ENCODE data around the gene PPARGC1A. TPM values are rescaled to one million over a fixed set of nuclear protein-coding genes. Genes with fewer than 3 reads are reported as not detected.

Gene PPARGC1A
- total and polyA plus RNA-seq, 2 experiments from 2014 or later: 0.76 to 3.3 TPM

DNA sequence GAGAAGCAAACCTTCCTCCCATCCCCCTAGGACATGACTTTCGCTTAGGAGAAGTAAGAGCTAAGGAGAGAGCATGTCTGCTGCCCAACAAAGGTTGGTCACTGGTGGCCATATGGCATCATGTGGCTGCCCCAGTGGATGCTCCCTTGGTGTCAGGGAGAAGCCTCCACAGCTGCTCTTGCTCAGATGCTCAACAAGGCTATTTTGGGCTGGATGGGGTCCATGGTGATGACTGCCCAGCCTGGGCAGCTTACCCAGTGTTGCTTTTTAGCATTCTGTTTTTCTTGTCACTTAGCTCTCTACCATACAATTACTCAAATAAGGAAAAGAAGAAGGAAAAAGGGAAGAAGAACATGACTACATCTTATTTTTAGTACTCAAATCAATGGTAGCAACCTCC, 48.9 kb upstream of the PPARGC1A start (continued):
- TF ChIP-seq, protein P1, sequence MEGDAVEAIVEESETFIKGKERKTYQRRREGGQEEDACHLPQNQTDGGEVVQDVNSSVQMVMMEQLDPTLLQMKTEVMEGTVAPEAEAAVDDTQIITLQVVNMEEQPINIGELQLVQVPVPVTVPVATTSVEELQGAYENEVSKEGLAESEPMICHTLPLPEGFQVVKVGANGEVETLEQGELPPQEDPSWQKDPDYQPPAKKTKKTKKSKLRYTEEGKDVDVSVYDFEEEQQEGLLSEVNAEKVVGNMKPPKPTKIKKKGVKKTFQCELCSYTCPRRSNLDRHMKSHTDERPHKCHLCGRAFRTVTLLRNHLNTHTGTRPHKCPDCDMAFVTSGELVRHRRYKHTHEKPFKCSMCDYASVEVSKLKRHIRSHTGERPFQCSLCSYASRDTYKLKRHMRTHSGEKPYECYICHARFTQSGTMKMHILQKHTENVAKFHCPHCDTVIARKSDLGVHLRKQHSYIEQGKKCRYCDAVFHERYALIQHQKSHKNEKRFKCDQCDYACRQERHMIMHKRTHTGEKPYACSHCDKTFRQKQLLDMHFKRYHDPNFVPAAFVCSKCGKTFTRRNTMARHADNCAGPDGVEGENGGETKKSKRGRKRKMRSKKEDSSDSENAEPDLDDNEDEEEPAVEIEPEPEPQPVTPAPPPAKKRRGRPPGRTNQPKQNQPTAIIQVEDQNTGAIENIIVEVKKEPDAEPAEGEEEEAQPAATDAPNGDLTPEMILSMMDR (conservative IDR thresholded peaks at IDR 0.05; ENCODE audit: low read depth in 2 of 2): no peak
- no peak for TF ChIP-seq CREB1 (CRISPR knock-in tag; IDR thresholded peaks at IDR 0.05; ENCODE audit: low read depth)
- no peak for TF ChIP-seq EZH2phosphoT487 (IDR thresholded peaks at IDR 0.05; ENCODE audit: unreplicated experiment)
- TF ChIP-seq ZNF114 (CRISPR knock-in tag; IDR thresholded peaks at IDR 0.05): no peak
- no peak for TF ChIP-seq ZNF331 (CRISPR knock-in tag; IDR thresholded peaks at IDR 0.05; ENCODE audit: low read depth)
- no peak for TF ChIP-seq POLR2AphosphoS5 (IDR thresholded peaks at IDR 0.05; ENCODE audit: low read depth)
- TF ChIP-seq STAT1 (IDR thresholded peaks at IDR 0.05; ENCODE audit: unreplicated experiment): no peak
- TF ChIP-seq JUNB (IDR thresholded peaks at IDR 0.05; ENCODE audit: unreplicated experiment): no peak
- TF ChIP-seq, protein P2, sequence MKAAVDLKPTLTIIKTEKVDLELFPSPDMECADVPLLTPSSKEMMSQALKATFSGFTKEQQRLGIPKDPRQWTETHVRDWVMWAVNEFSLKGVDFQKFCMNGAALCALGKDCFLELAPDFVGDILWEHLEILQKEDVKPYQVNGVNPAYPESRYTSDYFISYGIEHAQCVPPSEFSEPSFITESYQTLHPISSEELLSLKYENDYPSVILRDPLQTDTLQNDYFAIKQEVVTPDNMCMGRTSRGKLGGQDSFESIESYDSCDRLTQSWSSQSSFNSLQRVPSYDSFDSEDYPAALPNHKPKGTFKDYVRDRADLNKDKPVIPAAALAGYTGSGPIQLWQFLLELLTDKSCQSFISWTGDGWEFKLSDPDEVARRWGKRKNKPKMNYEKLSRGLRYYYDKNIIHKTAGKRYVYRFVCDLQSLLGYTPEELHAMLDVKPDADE (IDR thresholded peaks at IDR 0.05): no peak
- no peak for TF ChIP-seq EZH2 (IDR thresholded peaks at IDR 0.05; ENCODE audit: low read depth, unreplicated experiment)
- TF ChIP-seq NANOG (IDR thresholded peaks at IDR 0.05; ENCODE audit: borderline replicate concordance): no peak

DNA sequence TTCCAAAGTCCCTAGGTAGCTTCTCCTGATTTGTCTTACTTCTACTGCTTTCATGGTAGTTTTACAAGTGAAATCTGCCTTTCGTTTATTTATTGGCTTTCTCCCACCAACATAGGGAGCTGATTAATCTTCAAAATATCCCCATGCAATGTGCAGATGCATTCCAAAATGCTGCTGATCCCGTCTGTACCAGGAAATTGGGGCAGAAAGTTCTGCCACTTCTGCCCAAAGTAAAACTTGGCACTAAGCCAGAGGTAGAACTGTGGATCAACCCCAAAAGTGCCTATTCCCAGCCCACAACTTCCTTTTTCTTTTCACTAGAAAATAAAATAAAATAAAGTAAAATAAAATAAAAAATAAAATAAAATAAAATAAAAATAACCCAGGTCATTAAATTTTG, 47.3 kb upstream of the PPARGC1A start:
- Mint-ChIP-seq H3K4me1 (peaks cover 33% of the 10 kb centered on the region), H3K27ac (no peak overlapping the region), H3K4me3 (no peak overlapping the region), H3K27me3 (ENCODE audit: insufficient read depth, low read depth, poor library complexity) (no peaks in the 10 kb centered on the region), H3K9me3 (peaks cover 4% of the 10 kb centered on the region; the same call in 1 of the 3 replicates), H3K36me3 (ENCODE audit: low read depth) (0 out of 3 replicates have a peak, but pooled peaks cover 4% of the 10 kb centered on the region)
- H3F3A ChIP-seq (replicated peaks; ENCODE audit: low read depth): no peaks in the 10 kb centered on the region
- H3K27me3 ChIP-seq (ENCODE audit: insufficient read depth): no peaks in the 10 kb centered on the region
- no peak overlapping the region for H3K4me3 ChIP-seq
- H3K9me2 ChIP-seq (ENCODE audit: insufficient read depth): peaks cover 11% of the 10 kb centered on the region
- H3K4me2 ChIP-seq: no peak overlapping the region
- no peaks in the 10 kb centered on the region for H3K79me2 ChIP-seq (replicated peaks; ENCODE audit: insufficient read depth)
- ATAC-seq (no peak), DNase-seq (ENCODE audit: low spot score) (no peak)
- H3K27ac ChIP-seq (ENCODE audit: low read depth): no peak overlapping the region
- no peaks in the 10 kb centered on the region for H4K20me1 ChIP-seq (replicated peaks; ENCODE audit: insufficient read depth)
- TF ChIP-seq JUNB (IDR thresholded peaks at IDR 0.05; ENCODE audit: unreplicated experiment) (no peak), EZH2phosphoT487 (IDR thresholded peaks at IDR 0.05; ENCODE audit: unreplicated experiment) (no peak), EZH2 (IDR thresholded peaks at IDR 0.05; ENCODE audit: low read depth, unreplicated experiment) (no peak), POLR2AphosphoS5 (IDR thresholded peaks at IDR 0.05; ENCODE audit: low read depth) (no peak), ZNF331 (CRISPR knock-in tag; IDR thresholded peaks at IDR 0.05; ENCODE audit: low read depth) (no peak), NANOG (IDR thresholded peaks at IDR 0.05; ENCODE audit: borderline replicate concordance) (no peak)
- TF ChIP-seq, protein P3, sequence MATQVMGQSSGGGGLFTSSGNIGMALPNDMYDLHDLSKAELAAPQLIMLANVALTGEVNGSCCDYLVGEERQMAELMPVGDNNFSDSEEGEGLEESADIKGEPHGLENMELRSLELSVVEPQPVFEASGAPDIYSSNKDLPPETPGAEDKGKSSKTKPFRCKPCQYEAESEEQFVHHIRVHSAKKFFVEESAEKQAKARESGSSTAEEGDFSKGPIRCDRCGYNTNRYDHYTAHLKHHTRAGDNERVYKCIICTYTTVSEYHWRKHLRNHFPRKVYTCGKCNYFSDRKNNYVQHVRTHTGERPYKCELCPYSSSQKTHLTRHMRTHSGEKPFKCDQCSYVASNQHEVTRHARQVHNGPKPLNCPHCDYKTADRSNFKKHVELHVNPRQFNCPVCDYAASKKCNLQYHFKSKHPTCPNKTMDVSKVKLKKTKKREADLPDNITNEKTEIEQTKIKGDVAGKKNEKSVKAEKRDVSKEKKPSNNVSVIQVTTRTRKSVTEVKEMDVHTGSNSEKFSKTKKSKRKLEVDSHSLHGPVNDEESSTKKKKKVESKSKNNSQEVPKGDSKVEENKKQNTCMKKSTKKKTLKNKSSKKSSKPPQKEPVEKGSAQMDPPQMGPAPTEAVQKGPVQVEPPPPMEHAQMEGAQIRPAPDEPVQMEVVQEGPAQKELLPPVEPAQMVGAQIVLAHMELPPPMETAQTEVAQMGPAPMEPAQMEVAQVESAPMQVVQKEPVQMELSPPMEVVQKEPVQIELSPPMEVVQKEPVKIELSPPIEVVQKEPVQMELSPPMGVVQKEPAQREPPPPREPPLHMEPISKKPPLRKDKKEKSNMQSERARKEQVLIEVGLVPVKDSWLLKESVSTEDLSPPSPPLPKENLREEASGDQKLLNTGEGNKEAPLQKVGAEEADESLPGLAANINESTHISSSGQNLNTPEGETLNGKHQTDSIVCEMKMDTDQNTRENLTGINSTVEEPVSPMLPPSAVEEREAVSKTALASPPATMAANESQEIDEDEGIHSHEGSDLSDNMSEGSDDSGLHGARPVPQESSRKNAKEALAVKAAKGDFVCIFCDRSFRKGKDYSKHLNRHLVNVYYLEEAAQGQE (IDR thresholded peaks at IDR 0.05; ENCODE audit: unreplicated experiment): no peak
- TF ChIP-seq, protein P4, sequence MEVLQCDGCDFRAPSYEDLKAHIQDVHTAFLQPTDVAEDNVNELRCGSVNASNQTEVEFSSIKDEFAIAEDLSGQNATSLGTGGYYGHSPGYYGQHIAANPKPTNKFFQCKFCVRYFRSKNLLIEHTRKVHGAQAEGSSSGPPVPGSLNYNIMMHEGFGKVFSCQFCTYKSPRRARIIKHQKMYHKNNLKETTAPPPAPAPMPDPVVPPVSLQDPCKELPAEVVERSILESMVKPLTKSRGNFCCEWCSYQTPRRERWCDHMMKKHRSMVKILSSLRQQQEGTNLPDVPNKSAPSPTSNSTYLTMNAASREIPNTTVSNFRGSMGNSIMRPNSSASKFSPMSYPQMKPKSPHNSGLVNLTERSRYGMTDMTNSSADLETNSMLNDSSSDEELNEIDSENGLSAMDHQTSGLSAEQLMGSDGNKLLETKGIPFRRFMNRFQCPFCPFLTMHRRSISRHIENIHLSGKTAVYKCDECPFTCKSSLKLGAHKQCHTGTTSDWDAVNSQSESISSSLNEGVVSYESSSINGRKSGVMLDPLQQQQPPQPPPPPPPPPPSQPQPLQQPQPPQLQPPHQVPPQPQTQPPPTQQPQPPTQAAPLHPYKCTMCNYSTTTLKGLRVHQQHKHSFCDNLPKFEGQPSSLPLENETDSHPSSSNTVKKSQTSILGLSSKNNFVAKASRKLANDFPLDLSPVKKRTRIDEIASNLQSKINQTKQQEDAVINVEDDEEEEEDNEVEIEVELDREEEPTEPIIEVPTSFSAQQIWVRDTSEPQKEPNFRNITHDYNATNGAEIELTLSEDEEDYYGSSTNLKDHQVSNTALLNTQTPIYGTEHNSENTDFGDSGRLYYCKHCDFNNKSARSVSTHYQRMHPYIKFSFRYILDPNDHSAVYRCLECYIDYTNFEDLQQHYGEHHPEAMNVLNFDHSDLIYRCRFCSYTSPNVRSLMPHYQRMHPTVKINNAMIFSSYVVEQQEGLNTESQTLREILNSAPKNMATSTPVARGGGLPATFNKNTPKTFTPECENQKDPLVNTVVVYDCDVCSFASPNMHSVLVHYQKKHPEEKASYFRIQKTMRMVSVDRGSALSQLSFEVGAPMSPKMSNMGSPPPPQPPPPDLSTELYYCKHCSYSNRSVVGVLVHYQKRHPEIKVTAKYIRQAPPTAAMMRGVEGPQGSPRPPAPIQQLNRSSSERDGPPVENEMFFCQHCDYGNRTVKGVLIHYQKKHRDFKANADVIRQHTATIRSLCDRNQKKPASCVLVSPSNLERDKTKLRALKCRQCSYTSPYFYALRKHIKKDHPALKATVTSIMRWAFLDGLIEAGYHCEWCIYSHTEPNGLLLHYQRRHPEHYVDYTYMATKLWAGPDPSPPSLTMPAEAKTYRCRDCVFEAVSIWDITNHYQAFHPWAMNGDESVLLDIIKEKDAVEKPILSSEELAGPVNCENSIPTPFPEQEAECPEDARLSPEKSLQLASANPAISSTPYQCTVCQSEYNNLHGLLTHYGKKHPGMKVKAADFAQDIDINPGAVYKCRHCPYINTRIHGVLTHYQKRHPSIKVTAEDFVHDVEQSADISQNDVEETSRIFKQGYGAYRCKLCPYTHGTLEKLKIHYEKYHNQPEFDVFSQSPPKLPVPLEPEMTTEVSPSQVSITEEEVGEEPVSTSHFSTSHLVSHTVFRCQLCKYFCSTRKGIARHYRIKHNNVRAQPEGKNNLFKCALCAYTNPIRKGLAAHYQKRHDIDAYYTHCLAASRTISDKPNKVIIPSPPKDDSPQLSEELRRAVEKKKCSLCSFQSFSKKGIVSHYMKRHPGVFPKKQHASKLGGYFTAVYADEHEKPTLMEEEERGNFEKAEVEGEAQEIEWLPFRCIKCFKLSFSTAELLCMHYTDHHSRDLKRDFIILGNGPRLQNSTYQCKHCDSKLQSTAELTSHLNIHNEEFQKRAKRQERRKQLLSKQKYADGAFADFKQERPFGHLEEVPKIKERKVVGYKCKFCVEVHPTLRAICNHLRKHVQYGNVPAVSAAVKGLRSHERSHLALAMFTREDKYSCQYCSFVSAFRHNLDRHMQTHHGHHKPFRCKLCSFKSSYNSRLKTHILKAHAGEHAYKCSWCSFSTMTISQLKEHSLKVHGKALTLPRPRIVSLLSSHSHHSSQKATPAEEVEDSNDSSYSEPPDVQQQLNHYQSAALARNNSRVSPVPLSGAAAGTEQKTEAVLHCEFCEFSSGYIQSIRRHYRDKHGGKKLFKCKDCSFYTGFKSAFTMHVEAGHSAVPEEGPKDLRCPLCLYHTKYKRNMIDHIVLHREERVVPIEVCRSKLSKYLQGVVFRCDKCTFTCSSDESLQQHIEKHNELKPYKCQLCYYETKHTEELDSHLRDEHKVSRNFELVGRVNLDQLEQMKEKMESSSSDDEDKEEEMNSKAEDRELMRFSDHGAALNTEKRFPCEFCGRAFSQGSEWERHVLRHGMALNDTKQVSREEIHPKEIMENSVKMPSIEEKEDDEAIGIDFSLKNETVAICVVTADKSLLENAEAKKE (CRISPR knock-in tag; IDR thresholded peaks at IDR 0.05): no peak
- H3K4me1 ChIP-seq (ENCODE audit: insufficient read depth): peaks cover 15% of the 10 kb centered on the region
- H3K36me3 ChIP-seq (ENCODE audit: insufficient read depth): no peaks in the 10 kb centered on the region
- no peak overlapping the region for H2AFZ ChIP-seq
